SK-N-SH (cell line): ENCODE measurements around the gene ZNF503. TPM values are rescaled to one million over a fixed set of nuclear protein-coding genes. Genes with fewer than 3 reads are reported as not detected.

ENCODE experiments used
- CTCF ChIA-PET: fragments of 300-600, 350-600 bp; formaldehyde crosslinking; extraction: SDS; loops from one replicate; lab custom pipeline; 2021; lab: Yijun Ruan, JAX
- POLR2A ChIA-PET: fragments of 350-600 bp; sonication (Branson Sonifier 250); formaldehyde crosslinking; extraction: SDS; loops from one replicate; lab custom pipeline; 2020; ENCODE audit warnings: antibody characterized with exemption, inconsistent platforms; lab: Yijun Ruan, JAX
- DNase-seq: peaks from one replicate; pipeline ENCODE4 v3.0.0; 2012
- H2AFZ ChIP-seq: fragments of 200-600 bp; sonication (generic); 2 replicates; pipeline ENCODE4 v1.8.1; 2016; ENCODE audit warnings: antibody characterized with exemption, mild to moderate bottlenecking, low read depth
- H3F3A ChIP-seq: fragments of 200-600 bp; sonication (generic); replicated peaks from 2 replicates; pipeline ENCODE3; 2016; ENCODE audit warnings: antibody characterized with exemption, mild to moderate bottlenecking; ENCODE audit not compliant: insufficient read depth
- H3K27ac ChIP-seq, 2 experiments: fragments of 200-500 bp in 1 of 2; fragments of 200-600 bp in 1 of 2; sonication (Bioruptor generic) in 1 of 2; sonication (generic), shearing (Covaris generic) in 1 of 2; 2 replicates each; pipeline versions ENCODE4 v1.5.1 to v1.6.1; 2014 to 2016; ENCODE audit warnings: low read depth in 2 of 2, inconsistent platforms in 1 of 2, low read length in 1 of 2, mild to moderate bottlenecking in 1 of 2, mixed read lengths in 1 of 2
- H3K27me3 ChIP-seq: fragments of 200-600 bp; sonication (generic), shearing (Covaris generic); 2 replicates; pipeline ENCODE4 v1.6.1; 2016; ENCODE audit warnings: mixed run types; ENCODE audit not compliant: insufficient read depth
- H3K36me3 ChIP-seq, 2 experiments: fragments of 200-500 bp in 1 of 2; fragments of 200-600 bp in 1 of 2; sonication (Bioruptor generic) in 1 of 2; sonication (generic) in 1 of 2; replicated peaks in 1 of 2; 2 replicates each; pipeline versions ENCODE3 to v1.5.1; 2014 to 2016; ENCODE audit warnings: low read length in 1 of 2, mild to moderate bottlenecking in 1 of 2; ENCODE audit not compliant: insufficient read depth in 2 of 2, control insufficient read depth in 1 of 2
- H3K4me1 ChIP-seq, 2 experiments: fragments of 200-500 bp in 1 of 2; fragments of 200-600 bp in 1 of 2; sonication (Bioruptor generic) in 1 of 2; sonication (generic), shearing (Covaris generic) in 1 of 2; 2 replicates each; pipeline versions ENCODE4 v1.5.1 to v1.6.1; 2014 to 2016; ENCODE audit warnings: low read depth in 1 of 2, low read length in 1 of 2, mixed run types in 1 of 2; ENCODE audit not compliant: insufficient read depth in 2 of 2, control insufficient read depth in 1 of 2
- H3K4me2 ChIP-seq: fragments of 200-600 bp; sonication (generic), shearing (Covaris generic); 2 replicates; pipeline ENCODE4 v1.6.1; 2017; ENCODE audit warnings: mixed run types
- H3K4me3 ChIP-seq, 2 experiments: fragments of 200-500 bp in 1 of 2; fragments of 200-600 bp in 1 of 2; sonication (Bioruptor generic) in 1 of 2; sonication (generic), shearing (Covaris generic) in 1 of 2; 2 replicates each; pipeline versions ENCODE4 v1.5.1 to v1.8.1; 2014 to 2016; ENCODE audit warnings: low read depth in 2 of 2, inconsistent platforms in 1 of 2, low read length in 1 of 2, mild to moderate bottlenecking in 1 of 2, mixed read lengths in 1 of 2, moderate library complexity in 1 of 2
- H3K79me2 ChIP-seq: fragments of 200-600 bp; sonication (generic); 2 replicates; pipeline ENCODE4 v1.8.1; 2017; ENCODE audit warnings: mild to moderate bottlenecking; ENCODE audit not compliant: insufficient read depth
- H3K9ac ChIP-seq: fragments of 200-600 bp; sonication (generic); 2 replicates; pipeline ENCODE4 v1.6.1; 2017; ENCODE audit warnings: mixed run types
- H3K9me2 ChIP-seq: fragments of 200-600 bp; sonication (generic); 2 replicates; pipeline ENCODE4 v1.6.1; 2017; ENCODE audit warnings: mixed run types
- H3K9me3 ChIP-seq: fragments of 200-600 bp; sonication (generic); 2 replicates; pipeline ENCODE4 v1.6.1; 2017; ENCODE audit warnings: mixed run types, mild to moderate bottlenecking, moderate library complexity
- H4K20me1 ChIP-seq: fragments of 200-600 bp; sonication (generic); 2 replicates; pipeline ENCODE4 v1.6.1; 2017; ENCODE audit warnings: mild to moderate bottlenecking, mixed run types; ENCODE audit not compliant: insufficient read depth
- EP300 ChIP-seq, 2 experiments: IDR thresholded peaks; 2 replicates each; pipeline versions ENCODE4 v1.4.0 to v1.6.1; 2012; ENCODE audit warnings: borderline replicate concordance in 1 of 2, low read depth in 1 of 2, low read length in 1 of 2
- GATA2 ChIP-seq: sonication (generic); formaldehyde crosslinking; IDR thresholded peaks from 2 replicates; pipeline ENCODE4 v1.5.0; 2020; ENCODE audit warnings: mild to moderate bottlenecking, missing genetic modification reagents
- MEF2A ChIP-seq: IDR thresholded peaks from 2 replicates; pipeline ENCODE4 v1.4.0; 2012; ENCODE audit warnings: low read depth, borderline replicate concordance
- MXI1 ChIP-seq: IDR thresholded peaks from 2 replicates; pipeline ENCODE4 v1.6.1; 2012; ENCODE audit warnings: mild to moderate bottlenecking, low read depth, low read length, improper control_type of control experiment
- NRF1 ChIP-seq: IDR thresholded peaks from 2 replicates; pipeline ENCODE4 v1.6.1; 2012; ENCODE audit warnings: low read depth, mild to moderate bottlenecking, low read length
- POLR2AphosphoS5 ChIP-seq: IDR thresholded peaks from 2 replicates; pipeline ENCODE4 v1.6.1; 2012; ENCODE audit warnings: low read depth, low read length
- RAD21 ChIP-seq: IDR thresholded peaks from 2 replicates; pipeline ENCODE4 v1.6.1; 2012; ENCODE audit warnings: mild to moderate bottlenecking, low read length
- RCOR1 ChIP-seq: fragments of 150-350 bp; IDR thresholded peaks from 2 replicates; pipeline ENCODE4 v1.6.1; 2017; ENCODE audit warnings: antibody characterized with exemption, low read length
- RFX5 ChIP-seq: IDR thresholded peaks from 2 replicates; pipeline ENCODE4 v1.6.1; 2012; ENCODE audit warnings: mild to moderate bottlenecking, improper control_type of control experiment, low read length
- RXRA ChIP-seq: IDR thresholded peaks from 2 replicates; pipeline ENCODE4 v1.4.0; 2012; ENCODE audit warnings: low read depth, mild to moderate bottlenecking, borderline replicate concordance
- YY1 ChIP-seq: IDR thresholded peaks from 2 replicates; pipeline ENCODE4 v1.4.0; 2012; ENCODE audit warnings: low read depth, mild to moderate bottlenecking
- WGBS: methylation state at CpG from one replicate; pipeline ENCODE4 v1.1.6; 2017; ENCODE audit warnings: low lambda C conversion rate; 5-methylcytosine and 5-hydroxymethylcytosine counted together
- polyA plus RNA-seq, 3 experiments: library from polyadenylated mRNA; depleted of rRNA; stranded (reverse); fragments of >200 nt; gene quantifications; 2 replicates each; pipeline ENCODE4 v1.2.3, GENCODE V29; 2012
- TF ChIP-seq, protein P1 (sequence below): IDR thresholded peaks from 2 replicates; pipeline ENCODE4; 2012
- TF ChIP-seq, protein P2 (sequence below): IDR thresholded peaks from 2 replicates; pipeline ENCODE4 v1.6.1; 2012; ENCODE audit warnings: mild to moderate bottlenecking, low read depth, low read length, moderate library complexity
- TF ChIP-seq, protein P3 (sequence below): fragments of 150-350 bp; IDR thresholded peaks from 2 replicates; pipeline ENCODE4 v1.6.1; 2016; ENCODE audit warnings: mild to moderate bottlenecking, low read depth, low read length
- TF ChIP-seq, protein P4 (sequence below): IDR thresholded peaks from 2 replicates; pipeline ENCODE4 v1.4.0; 2012; ENCODE audit warnings: low read depth, borderline replicate concordance

Gene ZNF503
- polyA plus RNA-seq, 1 of the 3 experiments (the other 2 are of a cell fraction) = 5.9 TPM

DNA sequence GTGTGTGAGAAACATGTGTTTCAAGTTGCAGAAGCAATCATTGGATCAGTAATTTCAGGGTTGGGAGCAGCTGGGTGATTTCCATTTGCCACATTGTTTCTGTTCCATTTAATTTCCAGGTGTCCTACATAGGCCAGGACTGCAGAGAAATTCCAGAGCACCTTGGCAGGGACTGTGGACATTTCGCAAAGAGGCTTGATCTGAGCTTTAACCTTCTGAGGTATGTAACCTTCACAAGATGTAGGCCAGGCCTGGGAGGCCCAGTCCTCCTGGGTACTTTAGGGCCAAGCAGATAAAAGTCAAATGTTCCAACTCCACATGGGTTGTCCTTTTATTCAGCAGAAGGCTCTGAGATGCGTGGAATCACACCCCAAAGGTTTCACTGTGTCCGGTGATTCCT lies 36.7 kb upstream of the ZNF503 start:
- Histone ChIP-seq H3K4me2 (no peak overlapping the region), H3K9me2 (no peaks in the 10 kb centered on the region), H3K36me3 (no peaks in the 10 kb centered on the region), H3K9me3 (peaks cover 4% of the 10 kb centered on the region; the same call in 1 of the 2 replicates), H3K4me1 (no peaks in the 10 kb centered on the region), H2AFZ (no peak overlapping the region), H4K20me1 (no peaks in the 10 kb centered on the region), H3K27me3 (no peaks in the 10 kb centered on the region), H3K4me3 (no peak overlapping the region), H3K9ac (no peak overlapping the region), H3F3A (no peaks in the 10 kb centered on the region), H3K79me2 (no peaks in the 10 kb centered on the region), H3K27ac (no peak overlapping the region)
- POLR2A ChIA-PET = no interaction called here
- TF ChIP-seq MXI1 (no peak), POLR2AphosphoS5 (no peak), RAD21 (no peak), NRF1 (no peak), RXRA (no peak), YY1 (no peak), EP300 (IDR thresholded peaks at IDR 0.05; ENCODE audit: borderline replicate concordance in 1 of 2, low read depth in 1 of 2, low read length in 1 of 2) (no peak), GATA2 (CRISPR knock-in tag) (no peak), RCOR1 (no peak), RFX5 (no peak), MEF2A (no peak)
- TF ChIP-seq, protein P1, sequence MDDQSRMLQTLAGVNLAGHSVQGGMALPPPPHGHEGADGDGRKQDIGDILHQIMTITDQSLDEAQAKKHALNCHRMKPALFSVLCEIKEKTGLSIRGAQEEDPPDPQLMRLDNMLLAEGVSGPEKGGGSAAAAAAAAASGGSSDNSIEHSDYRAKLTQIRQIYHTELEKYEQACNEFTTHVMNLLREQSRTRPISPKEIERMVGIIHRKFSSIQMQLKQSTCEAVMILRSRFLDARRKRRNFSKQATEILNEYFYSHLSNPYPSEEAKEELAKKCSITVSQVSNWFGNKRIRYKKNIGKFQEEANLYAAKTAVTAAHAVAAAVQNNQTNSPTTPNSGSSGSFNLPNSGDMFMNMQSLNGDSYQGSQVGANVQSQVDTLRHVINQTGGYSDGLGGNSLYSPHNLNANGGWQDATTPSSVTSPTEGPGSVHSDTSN = no peak
- TF ChIP-seq, protein P2, sequence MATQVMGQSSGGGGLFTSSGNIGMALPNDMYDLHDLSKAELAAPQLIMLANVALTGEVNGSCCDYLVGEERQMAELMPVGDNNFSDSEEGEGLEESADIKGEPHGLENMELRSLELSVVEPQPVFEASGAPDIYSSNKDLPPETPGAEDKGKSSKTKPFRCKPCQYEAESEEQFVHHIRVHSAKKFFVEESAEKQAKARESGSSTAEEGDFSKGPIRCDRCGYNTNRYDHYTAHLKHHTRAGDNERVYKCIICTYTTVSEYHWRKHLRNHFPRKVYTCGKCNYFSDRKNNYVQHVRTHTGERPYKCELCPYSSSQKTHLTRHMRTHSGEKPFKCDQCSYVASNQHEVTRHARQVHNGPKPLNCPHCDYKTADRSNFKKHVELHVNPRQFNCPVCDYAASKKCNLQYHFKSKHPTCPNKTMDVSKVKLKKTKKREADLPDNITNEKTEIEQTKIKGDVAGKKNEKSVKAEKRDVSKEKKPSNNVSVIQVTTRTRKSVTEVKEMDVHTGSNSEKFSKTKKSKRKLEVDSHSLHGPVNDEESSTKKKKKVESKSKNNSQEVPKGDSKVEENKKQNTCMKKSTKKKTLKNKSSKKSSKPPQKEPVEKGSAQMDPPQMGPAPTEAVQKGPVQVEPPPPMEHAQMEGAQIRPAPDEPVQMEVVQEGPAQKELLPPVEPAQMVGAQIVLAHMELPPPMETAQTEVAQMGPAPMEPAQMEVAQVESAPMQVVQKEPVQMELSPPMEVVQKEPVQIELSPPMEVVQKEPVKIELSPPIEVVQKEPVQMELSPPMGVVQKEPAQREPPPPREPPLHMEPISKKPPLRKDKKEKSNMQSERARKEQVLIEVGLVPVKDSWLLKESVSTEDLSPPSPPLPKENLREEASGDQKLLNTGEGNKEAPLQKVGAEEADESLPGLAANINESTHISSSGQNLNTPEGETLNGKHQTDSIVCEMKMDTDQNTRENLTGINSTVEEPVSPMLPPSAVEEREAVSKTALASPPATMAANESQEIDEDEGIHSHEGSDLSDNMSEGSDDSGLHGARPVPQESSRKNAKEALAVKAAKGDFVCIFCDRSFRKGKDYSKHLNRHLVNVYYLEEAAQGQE = no peak
- TF ChIP-seq, protein P3, sequence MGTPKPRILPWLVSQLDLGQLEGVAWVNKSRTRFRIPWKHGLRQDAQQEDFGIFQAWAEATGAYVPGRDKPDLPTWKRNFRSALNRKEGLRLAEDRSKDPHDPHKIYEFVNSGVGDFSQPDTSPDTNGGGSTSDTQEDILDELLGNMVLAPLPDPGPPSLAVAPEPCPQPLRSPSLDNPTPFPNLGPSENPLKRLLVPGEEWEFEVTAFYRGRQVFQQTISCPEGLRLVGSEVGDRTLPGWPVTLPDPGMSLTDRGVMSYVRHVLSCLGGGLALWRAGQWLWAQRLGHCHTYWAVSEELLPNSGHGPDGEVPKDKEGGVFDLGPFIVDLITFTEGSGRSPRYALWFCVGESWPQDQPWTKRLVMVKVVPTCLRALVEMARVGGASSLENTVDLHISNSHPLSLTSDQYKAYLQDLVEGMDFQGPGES = no peak
- TF ChIP-seq, protein P4, sequence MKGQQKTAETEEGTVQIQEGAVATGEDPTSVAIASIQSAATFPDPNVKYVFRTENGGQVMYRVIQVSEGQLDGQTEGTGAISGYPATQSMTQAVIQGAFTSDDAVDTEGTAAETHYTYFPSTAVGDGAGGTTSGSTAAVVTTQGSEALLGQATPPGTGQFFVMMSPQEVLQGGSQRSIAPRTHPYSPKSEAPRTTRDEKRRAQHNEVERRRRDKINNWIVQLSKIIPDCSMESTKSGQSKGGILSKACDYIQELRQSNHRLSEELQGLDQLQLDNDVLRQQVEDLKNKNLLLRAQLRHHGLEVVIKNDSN = no peak
- DNase-seq = no peak
- 76% methylated on average over 3 of the region's 3 CpGs for WGBS
- CTCF ChIA-PET = interaction anchor here (1.0 kb wide), 1 partner anchor 9 kb away, joined by 3 read pairs; no protein-coding TSS in a partner anchor
